Hematopoietic multipotent progenitor cell treated with erythropoietin and hydrocortisone succinate and interleukin-3 and kit ligand, for 17 days (in vitro differentiated cells): ENCODE data around the gene MOB3C.
A peak's percentile ranks its signal among the peaks of the same experiment; 100 is the strongest.

Source experiments
- DNase-seq: peaks from one replicate; pipeline ENCODE4 v3.0.0-alpha.2; 2015; ENCODE audit warnings: low spot score

The MOB3C gene

GRCh38 chr1:46638921-46639320, 22.3 kb upstream of the MOB3C start:
- no peak for DNase-seq

GRCh38 chr1:46637444-46638083, 21.0 kb upstream of the MOB3C start:
- DNase-seq = no peak

- no peak for DNase-seq
Observed at GRCh38 chr1:46635205-46635604, 18.6 kb upstream of the MOB3C start.

- DNase-seq = no peak
Observed at GRCh38 chr1:46630719-46631118, 14.1 kb upstream of the MOB3C start.

GRCh38 chr1:46623743-46624644, 7.4 kb upstream of the MOB3C start:
- no peak for DNase-seq

- peak; percentile 71 for DNase-seq
Observed at GRCh38 chr1:46622344-46622743, 5.7 kb upstream of the MOB3C start.

- DNase-seq = no peak
Observed at GRCh38 chr1:46621930-46622329, 5.3 kb upstream of the MOB3C start.

GRCh38 chr1:46619656-46620258, 3.1 kb upstream of the MOB3C start:
- DNase-seq = no peak

GRCh38 chr1:46618754-46619415, 2.3 kb upstream of the MOB3C start:
- DNase-seq = no peak

GRCh38 chr1:46617833-46618232, 1.2 kb upstream of the MOB3C start:
- no peak for DNase-seq

GRCh38 chr1:46617108-46617800, 643 bp upstream of the MOB3C start:
- no peak for DNase-seq

GRCh38 chr1:46615735-46616134, 876 bp downstream of the MOB3C start:
- DNase-seq = peak; percentile 44

GRCh38 chr1:46615088-46615487, 1.5 kb downstream of the MOB3C start:
- no peak for DNase-seq

- no peak for DNase-seq
Observed at GRCh38 chr1:46614604-46614984, 2.0 kb downstream of the MOB3C start.

- DNase-seq = peak; percentile 83
Observed at GRCh38 chr1:46613661-46614603, 2.7 kb downstream of the MOB3C start.

GRCh38 chr1:46612937-46613660, 3.5 kb downstream of the MOB3C start:
- DNase-seq = peak; percentile 41

GRCh38 chr1:46611691-46612221, 4.9 kb downstream of the MOB3C start:
- peak; percentile 92 for DNase-seq

GRCh38 chr1:46607345-46608130, 9.1 kb downstream of the MOB3C start:
- DNase-seq = no peak
